ENCODE data around the gene SIX5. TPM values are rescaled to one million over a fixed set of nuclear protein-coding genes. Genes with fewer than 3 reads are reported as not detected.
A peak's percentile ranks its signal among the peaks of the same experiment; 100 is the strongest.

SIX5 gene
- total and polyA plus RNA-seq, 9 of the 15 experiments (the other 6 are each of a cell fraction or from before 2014, with no cell fraction given), result 1.4 to 17.2 (median 7.4) TPM; not detected in 2

- no peak for TF ChIP-seq ZBTB40 (IDR thresholded peaks at IDR 0.05)
- no peak for TF ChIP-seq ZBTB40 (CRISPR knock-in tag; IDR thresholded peaks at IDR 0.05)
- TF ChIP-seq, protein P1, sequence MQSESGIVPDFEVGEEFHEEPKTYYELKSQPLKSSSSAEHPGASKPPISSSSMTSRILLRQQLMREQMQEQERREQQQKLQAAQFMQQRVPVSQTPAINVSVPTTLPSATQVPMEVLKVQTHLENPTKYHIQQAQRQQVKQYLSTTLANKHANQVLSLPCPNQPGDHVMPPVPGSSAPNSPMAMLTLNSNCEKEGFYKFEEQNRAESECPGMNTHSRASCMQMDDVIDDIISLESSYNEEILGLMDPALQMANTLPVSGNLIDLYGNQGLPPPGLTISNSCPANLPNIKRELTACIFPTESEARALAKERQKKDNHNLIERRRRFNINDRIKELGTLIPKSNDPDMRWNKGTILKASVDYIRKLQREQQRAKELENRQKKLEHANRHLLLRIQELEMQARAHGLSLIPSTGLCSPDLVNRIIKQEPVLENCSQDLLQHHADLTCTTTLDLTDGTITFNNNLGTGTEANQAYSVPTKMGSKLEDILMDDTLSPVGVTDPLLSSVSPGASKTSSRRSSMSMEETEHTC (IDR thresholded peaks at IDR 0.05), result peak; percentile 6; the same call in 1 of the 2 replicates
- peak; percentile 80; the same call in 1 of the 2 replicates for TF ChIP-seq HDAC2 (IDR thresholded peaks at IDR 0.05)
- no peak for TF ChIP-seq ZNF217 (CRISPR knock-in tag; IDR thresholded peaks at IDR 0.05)
- TF ChIP-seq ZNF76 (CRISPR knock-in tag; IDR thresholded peaks at IDR 0.05; ENCODE audit: borderline replicate concordance), result peak; percentile 25; the same call in 1 of the 2 replicates
- no peak for TF ChIP-seq NFE2 (IDR thresholded peaks at IDR 0.05; ENCODE audit: low read depth)
- peak; percentile 95 for TF ChIP-seq POLR2AphosphoS2 (IDR thresholded peaks at IDR 0.05; ENCODE audit: low read length)
- TF ChIP-seq HSF4 (CRISPR knock-in tag; IDR thresholded peaks at IDR 0.05; ENCODE audit: borderline replicate concordance), result no peak
- TF ChIP-seq, protein P2, sequence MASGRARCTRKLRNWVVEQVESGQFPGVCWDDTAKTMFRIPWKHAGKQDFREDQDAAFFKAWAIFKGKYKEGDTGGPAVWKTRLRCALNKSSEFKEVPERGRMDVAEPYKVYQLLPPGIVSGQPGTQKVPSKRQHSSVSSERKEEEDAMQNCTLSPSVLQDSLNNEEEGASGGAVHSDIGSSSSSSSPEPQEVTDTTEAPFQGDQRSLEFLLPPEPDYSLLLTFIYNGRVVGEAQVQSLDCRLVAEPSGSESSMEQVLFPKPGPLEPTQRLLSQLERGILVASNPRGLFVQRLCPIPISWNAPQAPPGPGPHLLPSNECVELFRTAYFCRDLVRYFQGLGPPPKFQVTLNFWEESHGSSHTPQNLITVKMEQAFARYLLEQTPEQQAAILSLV (tag; IDR thresholded peaks at IDR 0.05), result no peak
- 0 out of 2 replicates have a peak, but pooled peaks have one; percentile 26 for TF ChIP-seq PTBP1 (IDR thresholded peaks at IDR 0.05; ENCODE audit: low read depth, low read length)
Measured at GRCh38 chr19:45770192-45771101, 1.4 kb upstream of the SIX5 start (continued).
